Measurements from ENCODE around the gene VILL.

- peak; percentile 69 to 87 (median 83) for TF ChIP-seq CTCF (IDR thresholded peaks at IDR 0.05 in 4 of 5, conservative IDR thresholded peaks at IDR 0.05 in 1 of 5)
- TF ChIP-seq POLR2A (IDR thresholded peaks at IDR 0.05): no peak
Measured at GRCh38 chr3:37996785-37997301, 6.3 kb downstream of the VILL start.

Data from gastrocnemius medialis (tissue), 4 donors.